Nephron progenitor cell (in vitro differentiated cells): ENCODE results near the gene NFKBIL1.
A peak's percentile ranks its signal among the peaks of the same experiment; 100 is the strongest.

Source experiments
- DNase-seq: peaks from one replicate; pipeline ENCODE4 v3.0.0; 2021
- H3K27ac Mint-ChIP-seq: 2 replicates; pipeline ENCODE4 v1.8.0; 2021; ENCODE audit warnings: mild to moderate bottlenecking, moderate library complexity, mixed read lengths
- H3K27me3 Mint-ChIP-seq: 2 replicates; pipeline ENCODE4 v1.8.0; 2021; ENCODE audit warnings: mild to moderate bottlenecking, low read depth, mixed read lengths; ENCODE audit not compliant: poor library complexity
- H3K36me3 Mint-ChIP-seq: 2 replicates; pipeline ENCODE4 v1.8.0; 2021; ENCODE audit warnings: low read depth, mixed read lengths
- H3K4me1 Mint-ChIP-seq: 2 replicates; pipeline ENCODE4 v1.8.0; 2021; ENCODE audit warnings: mixed read lengths
- H3K4me3 Mint-ChIP-seq: 2 replicates; pipeline ENCODE4 v1.8.0; 2021; ENCODE audit warnings: mild to moderate bottlenecking, moderate library complexity, mixed read lengths
- H3K9me3 Mint-ChIP-seq: 2 replicates; pipeline ENCODE4 v1.8.0; 2021; ENCODE audit warnings: mild to moderate bottlenecking, moderate library complexity, mixed read lengths
- CTCF ChIP-seq: fragments of 200-600 bp; sonication (generic); IDR thresholded peaks from 2 replicates; pipeline ENCODE4 v1.5.0; 2021; ENCODE audit warnings: antibody characterized with exemption

NFKBIL1 gene

GRCh38 chr6:31544676-31545075 is 2.7 kb upstream of the NFKBIL1 start:
- no peak for TF ChIP-seq CTCF
- H3K4me3 Mint-ChIP-seq: peak overlapping the region; percentile 83
- no peaks in the 10 kb centered on the region for H3K9me3 Mint-ChIP-seq
- no peak overlapping the region for H3K27ac Mint-ChIP-seq
- peaks cover 3% of the 10 kb centered on the region for H3K27me3 Mint-ChIP-seq
- peaks cover 32% of the 10 kb centered on the region for H3K36me3 Mint-ChIP-seq
- peaks cover 74% of the 10 kb centered on the region for H3K4me1 Mint-ChIP-seq
- DNase-seq: no peak

- Mint-ChIP-seq H3K4me3 (peak overlapping the region; percentile 83), H3K27me3 (peaks cover 3% of the 10 kb centered on the region), H3K4me1 (peaks cover 68% of the 10 kb centered on the region), H3K36me3 (peaks cover 31% of the 10 kb centered on the region), H3K9me3 (no peaks in the 10 kb centered on the region), H3K27ac (no peak overlapping the region)
- no peak for DNase-seq
- no peak for TF ChIP-seq CTCF
Observed at GRCh38 chr6:31545291-31545690, 2.1 kb upstream of the NFKBIL1 start.

GRCh38 chr6:31546339-31546957 is 960 bp upstream of the NFKBIL1 start, which contains the start of gene ATP6V1G2:
ATP6V1G2 (minus strand) TSS chr6:31546608; CDS start chr6:31546559, 49 bp downstream.
- H3K27ac Mint-ChIP-seq: peak within 1 kb of the TSS; percentile 44
- peak within 1 kb of the TSS; percentile 83 for H3K4me3 Mint-ChIP-seq
- DNase-seq: peak; percentile 92
- peaks cover 58% of the 10 kb centered on the region for H3K4me1 Mint-ChIP-seq
- peaks cover 28% of the 10 kb centered on the region for H3K36me3 Mint-ChIP-seq
- H3K27me3 Mint-ChIP-seq: peaks cover 3% of the 10 kb centered on the region
- TF ChIP-seq CTCF: peak; percentile 90
- H3K9me3 Mint-ChIP-seq: no peaks in the 10 kb centered on the region

GRCh38 chr6:31547727-31548543 is 527 bp downstream of the NFKBIL1 start:
- Mint-ChIP-seq H3K9me3 (no peaks in the 10 kb centered on the region), H3K36me3 (peaks cover 30% of the 10 kb centered on the region), H3K27me3 (peaks cover 3% of the 10 kb centered on the region), H3K4me1 (peaks cover 51% of the 10 kb centered on the region), H3K27ac (peak overlapping the region; percentile 78), H3K4me3 (peak overlapping the region; percentile 83)
- no peak for TF ChIP-seq CTCF
- DNase-seq: peak; percentile 21

GRCh38 chr6:31548544-31548873 is 1.1 kb downstream of the NFKBIL1 start:
- DNase-seq: no peak
- H3K9me3 Mint-ChIP-seq: no peaks in the 10 kb centered on the region
- peak overlapping the region; percentile 78 for H3K27ac Mint-ChIP-seq
- no peak for TF ChIP-seq CTCF
- H3K36me3 Mint-ChIP-seq: peaks cover 34% of the 10 kb centered on the region
- H3K27me3 Mint-ChIP-seq: peaks cover 3% of the 10 kb centered on the region
- H3K4me3 Mint-ChIP-seq: peak overlapping the region; percentile 83
- H3K4me1 Mint-ChIP-seq: peaks cover 46% of the 10 kb centered on the region
